ENCODE data around the gene SLC30A7. TPM values are rescaled to one million over a fixed set of nuclear protein-coding genes. Genes with fewer than 3 reads are reported as not detected.
"Not testable (repeated sequence)": the region's sequence is repeated elsewhere in the genome, so short reads cannot be mapped to it uniquely, and the experiment has no call there.

Gene SLC30A7
- total and polyA plus RNA-seq, 2 of the 13 experiments (the other 11 are each of a cell fraction or from before 2014, with no cell fraction given) = 8.3 to 40.8 TPM

DNA sequence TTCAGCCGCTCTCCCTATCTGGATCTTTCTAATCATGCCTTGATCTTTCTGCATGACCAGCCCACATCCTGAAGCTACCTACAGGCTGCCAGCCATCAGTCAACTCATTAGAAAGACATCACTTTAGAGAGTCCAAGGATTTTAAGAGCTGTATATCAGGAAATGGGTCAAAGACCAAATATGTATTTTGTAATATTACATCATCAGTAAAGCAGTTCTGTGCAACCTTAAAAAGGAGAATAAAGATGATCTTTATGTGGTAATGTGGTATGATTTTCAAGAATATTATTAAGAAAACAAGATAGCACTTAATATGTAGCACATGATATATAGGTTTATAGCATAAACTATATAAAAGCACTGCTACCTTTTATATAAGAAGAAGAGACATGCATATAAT is 47.6 kb downstream of the SLC30A7 start:
- in situ Hi-C loops (cut with HindIII; ENCODE audit: extremely low pct_ligation_motif_present, low pct_unique_long_range_greater_than_20kb) = no loop called here
- H3K4me2 ChIP-seq (ENCODE audit: low read depth, low read length) = no peak overlapping the region
- H3K4me3 ChIP-seq (replicated peaks in 1 of 3; ENCODE audit: insufficient read depth in 1 of 3, low read depth in 2 of 3, low read length in 3 of 3) = no peak overlapping the region
- no TSS peak for BruUV-seq (replicated peaks)
- peaks cover 4% of the 10 kb centered on the region for H3K4me1 ChIP-seq (ENCODE audit: insufficient read depth, low read length)
- H3K79me2 ChIP-seq (ENCODE audit: insufficient read depth, low read length) = peaks cover 1% of the 10 kb centered on the region
- no peak overlapping the region for H2AFZ ChIP-seq (ENCODE audit: low read length)
- no peaks in the 10 kb centered on the region for H4K20me1 ChIP-seq (ENCODE audit: insufficient read depth, low read length)
- no peak overlapping the region for H3K27ac ChIP-seq (ENCODE audit: extremely low read length, insufficient read depth, low read length)
- peaks cover 2 to 19% of the 10 kb centered on the region in 2 experiments; a peak in 3 of 5 replicates for H3K36me3 ChIP-seq (replicated peaks in 1 of 2; ENCODE audit: control insufficient read depth in 1 of 2, insufficient read depth in 2 of 2, low read length in 2 of 2)
- ATAC-seq (no peak), DNase-seq (ENCODE audit: low spot score) (no peak), FAIRE-seq (no peak)
- CTCF ChIA-PET (ENCODE audit: low intra/inter-chr PET ratio, low total read pairs) = no interaction called here
- WGBS (ENCODE audit: low lambda C conversion rate) = 100% methylated on average over 1 of the region's 1 CpG
- TF ChIP-seq ATF7 (IDR thresholded peaks at IDR 0.05) (peak; percentile 40), ATF7 (CRISPR knock-in tag; IDR thresholded peaks at IDR 0.05) (no peak), ZNF589 (CRISPR knock-in tag; conservative IDR thresholded peaks at IDR 0.05) (no peak)
- intact Hi-C loops (cut with micrococcal nuclease; ENCODE audit: unreplicated experiment) = no loop called here
- no peaks in the 10 kb centered on the region for H3K27me3 ChIP-seq (ENCODE audit: control insufficient read depth in 1 of 2, insufficient read depth in 2 of 2, low read length in 2 of 2)
- POLR2A ChIA-PET = no interaction called here
- H3K9me3 ChIP-seq (ENCODE audit: low read length) = no peaks in the 10 kb centered on the region
- H3K9ac ChIP-seq (ENCODE audit: insufficient read depth, low read depth, low read length) = no peak overlapping the region

DNA sequence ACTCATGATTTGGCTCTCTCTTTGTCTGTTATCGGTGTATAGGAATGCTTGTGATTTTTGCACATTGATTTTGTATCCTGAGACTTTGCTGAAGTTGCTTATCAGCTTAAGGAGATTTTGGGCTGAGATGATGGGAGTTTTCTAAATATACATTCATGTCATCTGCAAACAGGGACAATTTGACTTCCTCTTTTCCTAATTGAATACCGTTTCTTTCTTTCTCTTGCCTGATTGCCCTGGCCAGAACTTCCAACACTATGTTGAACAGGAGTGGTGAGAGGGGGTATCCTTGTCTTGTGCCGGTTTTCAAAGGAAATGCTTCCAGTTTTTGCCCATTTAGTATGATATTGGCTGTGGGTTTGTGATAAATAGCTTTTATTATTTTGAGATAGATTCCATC is 50.2 kb downstream of the SLC30A7 start:
- in situ Hi-C loops (cut with HindIII; ENCODE audit: extremely low pct_ligation_motif_present, low pct_unique_long_range_greater_than_20kb) = not testable (repeated sequence)

DNA sequence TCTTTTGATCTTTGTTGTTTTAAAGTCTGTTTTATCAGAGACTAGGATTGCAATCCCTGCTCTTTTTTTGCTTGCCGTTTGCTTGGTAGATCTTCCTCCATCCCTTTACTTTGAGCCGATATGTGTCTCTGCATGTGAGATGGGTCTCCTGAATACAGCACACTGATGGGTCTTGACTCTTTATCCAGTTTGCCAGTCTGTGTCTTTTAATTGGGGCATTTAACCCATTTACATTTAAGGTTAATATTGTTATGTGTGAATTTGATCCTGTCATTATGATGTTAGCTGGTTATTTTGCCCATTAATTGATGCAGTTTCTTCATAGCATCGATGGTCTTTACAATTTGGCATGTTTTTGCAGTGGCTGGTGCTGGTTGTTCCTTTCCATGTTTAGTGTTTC is 51.9 kb downstream of the SLC30A7 start:
- ATAC-seq; FAIRE-seq; H3K9me3 ChIP-seq (ENCODE audit: low read length); H4K20me1 ChIP-seq (ENCODE audit: insufficient read depth, low read length); H2AFZ ChIP-seq (ENCODE audit: low read length); H3K4me3 ChIP-seq (replicated peaks in 1 of 3; ENCODE audit: insufficient read depth in 1 of 3, low read depth in 2 of 3, low read length in 3 of 3); H3K4me2 ChIP-seq (ENCODE audit: low read depth, low read length); H3K27me3 ChIP-seq (ENCODE audit: control insufficient read depth in 1 of 2, insufficient read depth in 2 of 2, low read length in 2 of 2); H3K27ac ChIP-seq (ENCODE audit: extremely low read length, insufficient read depth, low read length); H3K79me2 ChIP-seq (ENCODE audit: insufficient read depth, low read length); BruUV-seq (replicated peaks); H3K9ac ChIP-seq (ENCODE audit: insufficient read depth, low read depth, low read length); CTCF ChIA-PET (ENCODE audit: low intra/inter-chr PET ratio, low total read pairs); in situ Hi-C loops (cut with HindIII; ENCODE audit: extremely low pct_ligation_motif_present, low pct_unique_long_range_greater_than_20kb); DNase-seq (ENCODE audit: low spot score); POLR2A ChIA-PET: not testable (repeated sequence)
- WGBS (ENCODE audit: low lambda C conversion rate) = 100% methylated on average over 3 of the region's 3 CpGs
- peaks cover 19% of the 10 kb centered on the region for H3K4me1 ChIP-seq (ENCODE audit: insufficient read depth, low read length)
- intact Hi-C loops (cut with micrococcal nuclease; ENCODE audit: unreplicated experiment) = loop anchor here (2.0 to 5.0 kb wide), 2 partner anchors 57 to 189 kb away; no protein-coding TSS in a partner anchor
- H3K36me3 ChIP-seq (replicated peaks in 1 of 2; ENCODE audit: control insufficient read depth in 1 of 2, insufficient read depth in 2 of 2, low read length in 2 of 2) = peaks cover 5 to 30% of the 10 kb centered on the region in 2 experiments

More for the DNA sequence above, 50.2 kb downstream of the SLC30A7 start:
- BruUV-seq (replicated peaks); H4K20me1 ChIP-seq (ENCODE audit: insufficient read depth, low read length); H3K9me3 ChIP-seq (ENCODE audit: low read length); DNase-seq (ENCODE audit: low spot score); H3K79me2 ChIP-seq (ENCODE audit: insufficient read depth, low read length); CTCF ChIA-PET (ENCODE audit: low intra/inter-chr PET ratio, low total read pairs); ATAC-seq; H3K27me3 ChIP-seq (ENCODE audit: control insufficient read depth in 1 of 2, insufficient read depth in 2 of 2, low read length in 2 of 2); H2AFZ ChIP-seq (ENCODE audit: low read length); H3K4me3 ChIP-seq (replicated peaks in 1 of 3; ENCODE audit: insufficient read depth in 1 of 3, low read depth in 2 of 3, low read length in 3 of 3); POLR2A ChIA-PET; H3K27ac ChIP-seq (ENCODE audit: extremely low read length, insufficient read depth, low read length); FAIRE-seq; H3K9ac ChIP-seq (ENCODE audit: insufficient read depth, low read depth, low read length); H3K4me2 ChIP-seq (ENCODE audit: low read depth, low read length): not testable (repeated sequence)
- peaks cover 0 to 21% of the 10 kb centered on the region in 2 experiments; a peak in 2 of 5 replicates for H3K36me3 ChIP-seq (replicated peaks in 1 of 2; ENCODE audit: control insufficient read depth in 1 of 2, insufficient read depth in 2 of 2, low read length in 2 of 2)
- H3K4me1 ChIP-seq (ENCODE audit: insufficient read depth, low read length) = peaks cover 19% of the 10 kb centered on the region
- intact Hi-C loops (cut with micrococcal nuclease; ENCODE audit: unreplicated experiment) = loop anchor here (5.0 kb wide), 1 partner anchor 191 kb away; no protein-coding TSS in a partner anchor
- 98% methylated on average over 3 of the region's 3 CpGs for WGBS (ENCODE audit: low lambda C conversion rate)
